CD4-positive, alpha-beta T cell (primary cell): ENCODE results near the gene BICC1. TPM values are rescaled to one million over a fixed set of nuclear protein-coding genes. Genes with fewer than 3 reads are reported as not detected.

Source experiments
- ATAC-seq: fragments of 200-7000 bp; cut with Tn5 transposase; one replicate; pipeline ENCODE4 v1.10.0; 2022; ENCODE audit warnings: mild to moderate bottlenecking; ENCODE audit not compliant: poor library complexity
- CTCF ChIA-PET: fragments of 350-600 bp; sonication (Branson Sonifier 250); formaldehyde crosslinking; loops from one replicate; lab custom pipeline; 2021; ENCODE audit warnings: antibody characterized with exemption, inconsistent platforms; lab: Charles Lee
- POLR2A ChIA-PET: fragments of 350-600 bp; sonication (Branson Sonifier 250); formaldehyde crosslinking; loops from one replicate; lab custom pipeline; 2021; ENCODE audit warnings: antibody characterized with exemption, inconsistent platforms; lab: Charles Lee
- DNase-seq, 14 experiments: peaks; one replicate each; pipeline ENCODE4 v3.0.0-alpha.2; 2013 to 2020; ENCODE audit warnings: mixed read lengths in 2 of 14
- H3K27ac ChIP-seq, 2 donors: one replicate each; pipeline versions ENCODE4 v1.5.1 to v1.7.0; 2013; ENCODE audit warnings: low read length in 2 of 2, low read depth in 1 of 2, mild to moderate bottlenecking in 1 of 2
- H3K27me3 ChIP-seq, 2 experiments: 1 replicate in 1 of 2; 2 replicates in 1 of 2; pipeline versions ENCODE4 v1.6.1 to v1.7.0; 2013; ENCODE audit warnings: low read length in 2 of 2, control low read depth in 1 of 2, mild to moderate bottlenecking in 1 of 2, moderate library complexity in 1 of 2; ENCODE audit not compliant: insufficient read depth in 2 of 2, control insufficient read depth in 1 of 2
- H3K36me3 ChIP-seq: one replicate; pipeline ENCODE4 v1.6.1; 2013; ENCODE audit warnings: low read length, control low read depth; ENCODE audit not compliant: insufficient read depth
- H3K4me1 ChIP-seq: one replicate; pipeline ENCODE4 v1.6.1; 2013; ENCODE audit warnings: low read length, control low read depth; ENCODE audit not compliant: insufficient read depth
- H3K4me3 ChIP-seq: one replicate; pipeline ENCODE4 v1.5.1; 2013; ENCODE audit warnings: mild to moderate bottlenecking, low read length, moderate library complexity
- H3K9me3 ChIP-seq, 2 experiments: 1 replicate in 1 of 2; 2 replicates in 1 of 2; pipeline versions ENCODE4 v1.6.1 to v1.7.0; 2013; ENCODE audit warnings: low read length in 2 of 2, mild to moderate bottlenecking in 2 of 2, control low read depth in 1 of 2, moderate library complexity in 1 of 2; ENCODE audit not compliant: control insufficient read depth in 1 of 2, insufficient read depth in 1 of 2
- H3K27ac Mint-ChIP-seq: one replicate; pipeline ENCODE4 v1.8.0; 2020; ENCODE audit warnings: mixed read lengths
- H3K27me3 Mint-ChIP-seq: one replicate; pipeline ENCODE4 v1.8.0; 2021; ENCODE audit warnings: mixed read lengths
- H3K36me3 Mint-ChIP-seq: one replicate; pipeline ENCODE4 v1.8.0; 2021; ENCODE audit warnings: low read depth, mixed read lengths
- H3K4me1 Mint-ChIP-seq: one replicate; pipeline ENCODE4 v1.8.0; 2021; ENCODE audit warnings: low read depth, mixed read lengths
- H3K4me3 Mint-ChIP-seq: one replicate; pipeline ENCODE4 v1.8.0; 2020; ENCODE audit warnings: mild to moderate bottlenecking, mixed read lengths
- H3K9me3 Mint-ChIP-seq: one replicate; pipeline ENCODE4 v1.8.0; 2020; ENCODE audit warnings: mixed read lengths
- CTCF ChIP-seq: fragments of 200-600 bp; IDR thresholded peaks from one replicate; pipeline ENCODE4 v1.8.0; 2022; ENCODE audit warnings: antibody characterized with exemption, mild to moderate bottlenecking
- intact Hi-C, 2 experiments: fragments of 100-400 bp; cut with DNase I in 1 of 2; cut with micrococcal nuclease in 1 of 2; formaldehyde crosslinking; loops; one replicate each; pipeline versions ENCODE4 v1.15.1 to v1.9.0; 2023 to 2025; cut with DNase I, micrococcal nuclease
- total RNA-seq, 174 experiments: library from RNA in 2 of 174; stranded (reverse) in 2 of 174; gene quantifications; one replicate each; pipeline ENCODE4 v1.2.3 and lab custom pipeline; 2021 to 2026

Gene BICC1
- total RNA-seq, 2 experiments from 2014 or later: not detected

GRCh38 chr10:58529077-58529728 is 16.5 kb downstream of the BICC1 start:
- H3K4me1 Mint-ChIP-seq: no peaks in the 10 kb centered on the region
- H3K27ac ChIP-seq: no peak overlapping the region
- intact Hi-C loops: no loop called here
- no peaks in the 10 kb centered on the region for H3K9me3 ChIP-seq
- no peaks in the 10 kb centered on the region for H3K36me3 ChIP-seq
- DNase-seq (no peak), ATAC-seq (no peak)
- no peaks in the 10 kb centered on the region for H3K36me3 Mint-ChIP-seq
- H3K27me3 ChIP-seq: no peaks in the 10 kb centered on the region
- no peak for TF ChIP-seq CTCF
- H3K27ac Mint-ChIP-seq: no peak overlapping the region
- H3K4me1 ChIP-seq: no peaks in the 10 kb centered on the region
- ChIA-PET CTCF (no interaction called here), POLR2A (no interaction called here)
- H3K27me3 Mint-ChIP-seq: peaks cover 19% of the 10 kb centered on the region
- peaks cover 2% of the 10 kb centered on the region for H3K9me3 Mint-ChIP-seq
- H3K4me3 Mint-ChIP-seq: no peak overlapping the region
- H3K4me3 ChIP-seq: no peak overlapping the region

- no peak overlapping the region for H3K27ac Mint-ChIP-seq
- DNase-seq: peak in 8 of 14 experiments; percentile 1 to 59 (median 25)
- Histone ChIP-seq H3K36me3 (no peaks in the 10 kb centered on the region), H3K27ac (no peak overlapping the region), H3K27me3 (no peaks in the 10 kb centered on the region), H3K4me1 (no peaks in the 10 kb centered on the region), H3K9me3 (no peaks in the 10 kb centered on the region), H3K4me3 (no peak overlapping the region)
- ChIA-PET POLR2A (no interaction called here), CTCF (interaction anchor here (0.6 to 1.7 kb wide), 4 partner anchors 9 to 376 kb away, joined by 3 to 6 read pairs (median 4); no protein-coding TSS in a partner anchor)
- H3K9me3 Mint-ChIP-seq: peaks cover 9% of the 10 kb centered on the region
- TF ChIP-seq CTCF: peak; percentile 62
- no peaks in the 10 kb centered on the region for H3K36me3 Mint-ChIP-seq
- no peak overlapping the region for H3K4me3 Mint-ChIP-seq
- peak; percentile 55 for ATAC-seq
- intact Hi-C loops: no loop called here
- H3K27me3 Mint-ChIP-seq: peaks cover 24% of the 10 kb centered on the region
- H3K4me1 Mint-ChIP-seq: no peaks in the 10 kb centered on the region
Measured at GRCh38 chr10:58531084-58531695, 18.5 kb downstream of the BICC1 start.

- no peak for ATAC-seq
- Histone ChIP-seq H3K27me3 (no peaks in the 10 kb centered on the region), H3K4me1 (no peaks in the 10 kb centered on the region), H3K36me3 (no peaks in the 10 kb centered on the region), H3K27ac (no peak overlapping the region), H3K9me3 (no peaks in the 10 kb centered on the region), H3K4me3 (no peak overlapping the region)
- ChIA-PET CTCF (no interaction called here), POLR2A (no interaction called here)
- peaks cover 31% of the 10 kb centered on the region for H3K27me3 Mint-ChIP-seq
- no peak overlapping the region for H3K27ac Mint-ChIP-seq
- intact Hi-C loops: no loop called here
- H3K4me3 Mint-ChIP-seq: no peak overlapping the region
- H3K36me3 Mint-ChIP-seq: no peaks in the 10 kb centered on the region
- no peaks in the 10 kb centered on the region for H3K4me1 Mint-ChIP-seq
- peaks cover 9% of the 10 kb centered on the region for H3K9me3 Mint-ChIP-seq
- DNase-seq: no peak
- no peak for TF ChIP-seq CTCF
Measured at GRCh38 chr10:58535311-58535710, 22.6 kb downstream of the BICC1 start.
